ENCODE measurements around the gene F9. TPM values are rescaled to one million over a fixed set of nuclear protein-coding genes. Genes with fewer than 3 reads are reported as not detected.

Gene F9
- total RNA-seq, 1 experiment from 2014 or later: not detected

DNA sequence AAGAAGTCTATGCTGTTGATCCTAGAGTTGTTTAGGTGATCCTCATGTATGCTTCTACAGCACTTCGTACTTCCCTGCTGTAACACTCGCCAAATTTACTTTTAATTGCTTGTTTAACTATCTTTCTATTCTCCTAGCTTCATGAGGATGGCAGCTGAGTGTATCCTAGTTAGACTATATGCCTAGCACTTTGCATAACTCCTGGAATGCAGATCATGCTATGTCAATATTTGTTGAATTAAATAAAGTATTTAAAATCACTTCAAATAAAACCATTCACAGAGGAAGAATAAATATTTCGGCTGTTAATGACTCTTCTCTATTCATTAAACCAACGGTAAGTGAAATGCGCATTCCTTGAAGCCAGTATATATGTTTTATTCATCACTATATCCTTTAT, 55.1 kb downstream of the F9 start:
- no peak overlapping the region for H3K27ac ChIP-seq (ENCODE audit: low read length)
- H3K9ac ChIP-seq (ENCODE audit: low read length): no peak overlapping the region
- H3K4me3 ChIP-seq (ENCODE audit: low read length): no peak overlapping the region
- intact Hi-C loops (cut with micrococcal nuclease): no loop called here
- H3K9me3 ChIP-seq (ENCODE audit: low read length): no peaks in the 10 kb centered on the region
- H3F3A ChIP-seq (ENCODE audit: low read length, unreplicated experiment): no peaks in the 10 kb centered on the region
- H3K4me1 ChIP-seq (ENCODE audit: insufficient read depth, low read length): no peaks in the 10 kb centered on the region
- no TSS peak for BruUV-seq (replicated peaks)
- DNase-seq (no peak), ATAC-seq (no peak)
- no peak overlapping the region for H2AFZ ChIP-seq (ENCODE audit: low read length)
- no peak overlapping the region for H3K4me2 ChIP-seq (ENCODE audit: low read length)
- H4K20me1 ChIP-seq (ENCODE audit: low read length): no peaks in the 10 kb centered on the region
- H3K79me2 ChIP-seq (ENCODE audit: low read length): no peaks in the 10 kb centered on the region
- no peaks in the 10 kb centered on the region for H3K36me3 ChIP-seq (ENCODE audit: low read depth, low read length)
- peaks cover 23% of the 10 kb centered on the region for H3K27me3 ChIP-seq (ENCODE audit: low read length)
- ChIA-PET CTCF (no interaction called here), POLR2A (ENCODE audit: unreplicated experiment) (no interaction called here)
- no peak for TF ChIP-seq EZH2 (IDR thresholded peaks at IDR 0.05; ENCODE audit: low read length, unreplicated experiment)
- TF ChIP-seq EZH2phosphoT487 (IDR thresholded peaks at IDR 0.05; ENCODE audit: borderline replicate concordance, low read length): no peak
- no peaks in the 10 kb centered on the region for H3K9me2 ChIP-seq (replicated peaks; ENCODE audit: low read length)

GRCh38 chrX:139596068-139596467, 65.5 kb downstream of the F9 start:
- ChIA-PET CTCF (no interaction called here), POLR2A (ENCODE audit: unreplicated experiment) (no interaction called here)
- Histone ChIP-seq H3K4me2 (ENCODE audit: low read length) (no peak overlapping the region), H3K9me2 (replicated peaks; ENCODE audit: low read length) (no peaks in the 10 kb centered on the region), H3K4me1 (ENCODE audit: insufficient read depth, low read length) (no peaks in the 10 kb centered on the region), H3K9me3 (ENCODE audit: low read length) (no peaks in the 10 kb centered on the region), H4K20me1 (ENCODE audit: low read length) (no peaks in the 10 kb centered on the region), H3K27ac (ENCODE audit: low read length) (no peak overlapping the region), H2AFZ (ENCODE audit: low read length) (no peak overlapping the region), H3K27me3 (ENCODE audit: low read length) (no peaks in the 10 kb centered on the region), H3F3A (ENCODE audit: low read length, unreplicated experiment) (no peaks in the 10 kb centered on the region), H3K36me3 (ENCODE audit: low read depth, low read length) (no peaks in the 10 kb centered on the region), H3K79me2 (ENCODE audit: low read length) (no peaks in the 10 kb centered on the region), H3K4me3 (ENCODE audit: low read length) (no peak overlapping the region), H3K9ac (ENCODE audit: low read length) (no peak overlapping the region)
- BruUV-seq (replicated peaks): no TSS peak
- no peak for DNase-seq
- ATAC-seq: no peak
- intact Hi-C loops (cut with micrococcal nuclease): no loop called here
- TF ChIP-seq, protein P1, sequence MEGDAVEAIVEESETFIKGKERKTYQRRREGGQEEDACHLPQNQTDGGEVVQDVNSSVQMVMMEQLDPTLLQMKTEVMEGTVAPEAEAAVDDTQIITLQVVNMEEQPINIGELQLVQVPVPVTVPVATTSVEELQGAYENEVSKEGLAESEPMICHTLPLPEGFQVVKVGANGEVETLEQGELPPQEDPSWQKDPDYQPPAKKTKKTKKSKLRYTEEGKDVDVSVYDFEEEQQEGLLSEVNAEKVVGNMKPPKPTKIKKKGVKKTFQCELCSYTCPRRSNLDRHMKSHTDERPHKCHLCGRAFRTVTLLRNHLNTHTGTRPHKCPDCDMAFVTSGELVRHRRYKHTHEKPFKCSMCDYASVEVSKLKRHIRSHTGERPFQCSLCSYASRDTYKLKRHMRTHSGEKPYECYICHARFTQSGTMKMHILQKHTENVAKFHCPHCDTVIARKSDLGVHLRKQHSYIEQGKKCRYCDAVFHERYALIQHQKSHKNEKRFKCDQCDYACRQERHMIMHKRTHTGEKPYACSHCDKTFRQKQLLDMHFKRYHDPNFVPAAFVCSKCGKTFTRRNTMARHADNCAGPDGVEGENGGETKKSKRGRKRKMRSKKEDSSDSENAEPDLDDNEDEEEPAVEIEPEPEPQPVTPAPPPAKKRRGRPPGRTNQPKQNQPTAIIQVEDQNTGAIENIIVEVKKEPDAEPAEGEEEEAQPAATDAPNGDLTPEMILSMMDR (conservative IDR thresholded peaks at IDR 0.05; ENCODE audit: low read depth, low read length): no peak; the same call in 1 of the 2 replicates
- no peak for TF ChIP-seq EZH2phosphoT487 (IDR thresholded peaks at IDR 0.05; ENCODE audit: borderline replicate concordance, low read length)

- no peak for TF ChIP-seq EZH2phosphoT487 (IDR thresholded peaks at IDR 0.05; ENCODE audit: borderline replicate concordance, low read length)
- TF ChIP-seq, protein P1 (conservative IDR thresholded peaks at IDR 0.05; ENCODE audit: low read depth, low read length): no peak
- ATAC-seq (no peak), DNase-seq (no peak)
- H3F3A ChIP-seq (ENCODE audit: low read length, unreplicated experiment): no peaks in the 10 kb centered on the region
- H3K4me3 ChIP-seq (ENCODE audit: low read length): no peak overlapping the region
- BruUV-seq (replicated peaks): no TSS peak
- ChIA-PET POLR2A (ENCODE audit: unreplicated experiment) (no interaction called here), CTCF (no interaction called here)
- H3K9ac ChIP-seq (ENCODE audit: low read length): no peak overlapping the region
- H3K4me2 ChIP-seq (ENCODE audit: low read length): no peak overlapping the region
- no peaks in the 10 kb centered on the region for H3K4me1 ChIP-seq (ENCODE audit: insufficient read depth, low read length)
- H2AFZ ChIP-seq (ENCODE audit: low read length): no peak overlapping the region
- H3K9me2 ChIP-seq (replicated peaks; ENCODE audit: low read length): no peaks in the 10 kb centered on the region
- no peaks in the 10 kb centered on the region for H3K36me3 ChIP-seq (ENCODE audit: low read depth, low read length)
- H3K27ac ChIP-seq (ENCODE audit: low read length): no peak overlapping the region
- no peaks in the 10 kb centered on the region for H3K9me3 ChIP-seq (ENCODE audit: low read length)
- H3K79me2 ChIP-seq (ENCODE audit: low read length): no peaks in the 10 kb centered on the region
- intact Hi-C loops (cut with micrococcal nuclease): no loop called here
- no peaks in the 10 kb centered on the region for H4K20me1 ChIP-seq (ENCODE audit: low read length)
- 0 out of 2 replicates have a peak, but pooled peaks cover 2% of the 10 kb centered on the region for H3K27me3 ChIP-seq (ENCODE audit: low read length)
These were observed 69.6 kb downstream of the F9 start for GRCh38 chrX:139600105-139600504.

Other genes with a start within 250 kb of the F9 start
- not detected in 2 replicates for gene MCF2, start 177.4 kb downstream of the F9 start, total RNA-seq (2014; rRNA removed)

All from PC-3 (cell line).